PC-9 (cell line): ENCODE results near the gene PGK2. TPM values are rescaled to one million over a fixed set of nuclear protein-coding genes. Genes with fewer than 3 reads are reported as not detected.

Experiments used
- BruUV-seq: library from RNA; stranded (reverse); fragments of 400-500 nt; replicated peaks from 2 replicates; lab custom pipeline; 2021; lab: Mats Ljungman, UMichigan
- CTCF ChIA-PET: fragments of 300-600 bp; sonication (Branson Sonifier 250); formaldehyde crosslinking; loops from one replicate; lab custom pipeline; 2022; ENCODE audit warnings: antibody characterized with exemption; lab: Charles Lee
- POLR2A ChIA-PET: fragments of 300-600 bp; sonication (Branson Sonifier 250); formaldehyde crosslinking; loops from one replicate; lab custom pipeline; 2022; ENCODE audit warnings: antibody characterized with exemption; ENCODE audit not compliant: unreplicated experiment; lab: Charles Lee
- DNase-seq, 2 experiments: peaks; one replicate each; pipeline versions ENCODE4 v3.0.0 to v3.0.0-alpha.2; 2015 to 2022; ENCODE audit warnings: mixed read lengths in 1 of 2
- H2AFZ ChIP-seq: fragments of 200-600 bp; sonication (generic); 2 replicates; pipeline ENCODE4 v1.8.1; 2017; ENCODE audit warnings: antibody characterized with exemption
- H3F3A ChIP-seq: fragments of 200-600 bp; sonication (generic); 2 replicates; pipeline ENCODE4 v1.8.1; 2017; ENCODE audit warnings: antibody characterized with exemption, mild to moderate bottlenecking, low read depth; ENCODE audit not compliant: insufficient read depth
- H3K27ac ChIP-seq: fragments of 200-600 bp; sonication (generic); 2 replicates; pipeline ENCODE4 v1.6.1; 2016; ENCODE audit warnings: mixed run types
- H3K27me3 ChIP-seq: fragments of 200-600 bp; sonication (generic); 2 replicates; pipeline ENCODE4 v1.6.1; 2016; ENCODE audit warnings: low read depth, mixed run types; ENCODE audit not compliant: insufficient read depth
- H3K36me3 ChIP-seq: fragments of 200-600 bp; sonication (generic); 2 replicates; pipeline ENCODE4 v1.6.1; 2016; ENCODE audit warnings: low read depth, mixed run types
- H3K4me1 ChIP-seq: fragments of 200-600 bp; sonication (generic); replicated peaks from 2 replicates; pipeline ENCODE4 v1.6.1; 2016; ENCODE audit warnings: mixed run types; ENCODE audit not compliant: insufficient read depth
- H3K4me2 ChIP-seq: fragments of 200-600 bp; sonication (generic); 2 replicates; pipeline ENCODE4 v1.6.1; 2017; ENCODE audit warnings: mixed run types
- H3K4me3 ChIP-seq: fragments of 200-600 bp; sonication (generic); 2 replicates; pipeline ENCODE4 v1.6.1; 2016; ENCODE audit warnings: mixed run types
- H3K79me2 ChIP-seq: fragments of 200-600 bp; sonication (generic); 2 replicates; pipeline ENCODE4 v1.6.1; 2017; ENCODE audit warnings: low read depth, mixed run types
- H3K9me2 ChIP-seq: fragments of 200-600 bp; sonication (generic); 2 replicates; pipeline ENCODE4 v1.8.1; 2017; ENCODE audit warnings: mild to moderate bottlenecking; ENCODE audit not compliant: insufficient read depth
- H3K9me3 ChIP-seq: fragments of 200-600 bp; sonication (generic); 2 replicates; pipeline ENCODE4 v1.8.1; 2016; ENCODE audit warnings: low read depth; ENCODE audit not compliant: insufficient read depth
- H4K20me1 ChIP-seq: fragments of 200-600 bp; sonication (generic); 2 replicates; pipeline ENCODE4 v1.8.1; 2017; ENCODE audit not compliant: insufficient read depth
- CTCF ChIP-seq: fragments of 200-600 bp; sonication (generic); conservative IDR thresholded peaks from 2 replicates; pipeline ENCODE4 v1.6.1; 2017; ENCODE audit warnings: mixed run types, antibody characterized with exemption, mild to moderate bottlenecking, moderate library complexity
- EZH2 ChIP-seq: fragments of 200-600 bp; sonication (generic); IDR thresholded peaks from 2 replicates; pipeline ENCODE4 v1.8.0; 2017; ENCODE audit warnings: antibody characterized with exemption, low read depth
- intact Hi-C: fragments of 100-400 bp; cut with micrococcal nuclease; formaldehyde crosslinking; loops from one replicate; pipeline ENCODE4 v1.10.0; 2022; ENCODE audit not compliant: unreplicated experiment
- total RNA-seq: library from RNA; stranded (reverse); gene quantifications from 2 replicates; pipeline ENCODE4 v1.2.3, GENCODE V29; 2021

Gene PGK2
- total RNA-seq, 1 experiment from 2014 or later, result not detected

- H3K36me3 ChIP-seq, result no peaks in the 10 kb centered on the region
- H3K4me2 ChIP-seq, result peak overlapping the region; percentile 32
- CTCF ChIA-PET, result no interaction called here
- no peak for TF ChIP-seq CTCF
- no peak for TF ChIP-seq EZH2
- intact Hi-C loops, result no loop called here
- no peaks in the 10 kb centered on the region for H3K9me3 ChIP-seq
- H3K27ac ChIP-seq, result no peak overlapping the region
- no peaks in the 10 kb centered on the region for H3K79me2 ChIP-seq
- no peaks in the 10 kb centered on the region for H3K27me3 ChIP-seq
- no peak overlapping the region for H2AFZ ChIP-seq
- POLR2A ChIA-PET, result no interaction called here
- H3K9me2 ChIP-seq, result no peaks in the 10 kb centered on the region
- H3F3A ChIP-seq, result no peaks in the 10 kb centered on the region
- H3K4me3 ChIP-seq, result no peak overlapping the region
- BruUV-seq, result no TSS peak
- no peak for DNase-seq
- no peaks in the 10 kb centered on the region for H3K4me1 ChIP-seq
- H4K20me1 ChIP-seq, result no peaks in the 10 kb centered on the region
Measured at GRCh38 chr6:49826743-49827406, 39.8 kb upstream of the PGK2 start.

- BruUV-seq, result no TSS peak
- no peak for DNase-seq
- no peaks in the 10 kb centered on the region for H3F3A ChIP-seq
- H2AFZ ChIP-seq, result no peak overlapping the region
- no peak overlapping the region for H3K4me2 ChIP-seq
- H3K79me2 ChIP-seq, result no peaks in the 10 kb centered on the region
- intact Hi-C loops, result no loop called here
- POLR2A ChIA-PET, result no interaction called here
- no peaks in the 10 kb centered on the region for H3K9me3 ChIP-seq
- H3K27ac ChIP-seq, result no peak overlapping the region
- TF ChIP-seq EZH2 (no peak), CTCF (no peak)
- no peaks in the 10 kb centered on the region for H3K4me1 ChIP-seq
- H3K9me2 ChIP-seq, result no peaks in the 10 kb centered on the region
- no peaks in the 10 kb centered on the region for H3K27me3 ChIP-seq
- CTCF ChIA-PET, result no interaction called here
- no peaks in the 10 kb centered on the region for H4K20me1 ChIP-seq
- H3K36me3 ChIP-seq, result no peaks in the 10 kb centered on the region
- no peak overlapping the region for H3K4me3 ChIP-seq
Measured at GRCh38 chr6:49815166-49815565, 28.1 kb upstream of the PGK2 start.

- TF ChIP-seq EZH2 (no peak), CTCF (no peak)
- no peaks in the 10 kb centered on the region for H4K20me1 ChIP-seq
- H3K27ac ChIP-seq, result no peak overlapping the region
- no peaks in the 10 kb centered on the region for H3K27me3 ChIP-seq
- no peak overlapping the region for H3K4me2 ChIP-seq
- H3K36me3 ChIP-seq, result no peaks in the 10 kb centered on the region
- no peaks in the 10 kb centered on the region for H3K9me2 ChIP-seq
- BruUV-seq, result no TSS peak
- H3K79me2 ChIP-seq, result no peaks in the 10 kb centered on the region
- no peaks in the 10 kb centered on the region for H3K4me1 ChIP-seq
- ChIA-PET CTCF (no interaction called here), POLR2A (no interaction called here)
- H2AFZ ChIP-seq, result no peak overlapping the region
- H3F3A ChIP-seq, result no peaks in the 10 kb centered on the region
- no peak for DNase-seq
- H3K9me3 ChIP-seq, result no peaks in the 10 kb centered on the region
- H3K4me3 ChIP-seq, result no peak overlapping the region
- intact Hi-C loops, result no loop called here
Measured at GRCh38 chr6:49813248-49813647, 26.2 kb upstream of the PGK2 start.
